CD4-positive, alpha-beta T cell treated with Interleukin-15 for 1 hour (primary cell): ENCODE results near the gene PCSK7.

Source experiments
- DNase-seq: peaks from one replicate; pipeline ENCODE4 v3.0.0-alpha.2; 2020

The PCSK7 gene

DNA sequence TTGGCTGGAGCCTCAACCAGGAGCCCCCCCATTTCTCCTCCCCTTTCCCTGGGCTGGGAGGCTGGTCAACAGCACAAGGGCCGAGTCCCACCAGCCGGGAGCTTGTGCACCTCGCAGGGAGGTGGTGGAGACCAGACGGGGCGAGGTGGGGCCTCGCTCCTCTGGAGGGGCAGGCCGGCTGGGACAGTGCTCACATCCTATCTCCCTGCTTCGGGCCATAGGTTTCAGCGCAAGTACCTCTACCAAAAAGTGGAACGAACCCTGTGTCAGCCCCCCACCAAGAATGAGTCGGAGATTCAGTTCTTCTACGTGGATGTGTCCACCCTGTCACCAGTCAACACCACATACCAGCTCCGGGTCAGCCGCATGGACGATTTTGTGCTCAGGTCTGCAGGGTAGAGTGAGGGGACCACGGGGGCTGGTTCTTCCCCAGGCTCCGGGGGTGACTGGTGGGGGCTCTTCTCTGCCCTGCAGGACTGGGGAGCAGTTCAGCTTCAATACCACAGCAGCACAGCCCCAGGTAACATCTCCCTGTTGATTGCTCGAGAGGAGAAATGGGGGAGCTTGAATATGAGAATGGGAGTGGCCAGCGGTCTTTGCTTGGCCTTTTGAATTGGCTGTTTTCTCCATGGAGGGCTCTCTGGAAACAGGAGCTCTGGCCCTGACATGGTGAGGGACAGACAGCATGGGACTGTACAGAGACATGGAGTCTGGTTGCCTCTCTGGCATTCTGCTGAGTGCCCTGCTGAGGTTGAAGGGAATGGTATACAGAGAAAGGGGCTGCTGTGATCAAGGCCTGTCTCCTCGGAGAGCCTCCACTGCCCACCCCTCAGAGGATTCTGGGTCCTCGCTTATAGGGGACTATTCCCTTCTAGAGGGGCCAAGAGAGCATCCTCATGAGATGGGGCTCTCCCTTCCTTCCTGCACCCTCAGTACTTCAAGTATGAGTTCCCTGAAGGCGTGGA, 50.0 kb downstream of the PCSK7 start:
- DNase-seq, result no peak

DNA sequence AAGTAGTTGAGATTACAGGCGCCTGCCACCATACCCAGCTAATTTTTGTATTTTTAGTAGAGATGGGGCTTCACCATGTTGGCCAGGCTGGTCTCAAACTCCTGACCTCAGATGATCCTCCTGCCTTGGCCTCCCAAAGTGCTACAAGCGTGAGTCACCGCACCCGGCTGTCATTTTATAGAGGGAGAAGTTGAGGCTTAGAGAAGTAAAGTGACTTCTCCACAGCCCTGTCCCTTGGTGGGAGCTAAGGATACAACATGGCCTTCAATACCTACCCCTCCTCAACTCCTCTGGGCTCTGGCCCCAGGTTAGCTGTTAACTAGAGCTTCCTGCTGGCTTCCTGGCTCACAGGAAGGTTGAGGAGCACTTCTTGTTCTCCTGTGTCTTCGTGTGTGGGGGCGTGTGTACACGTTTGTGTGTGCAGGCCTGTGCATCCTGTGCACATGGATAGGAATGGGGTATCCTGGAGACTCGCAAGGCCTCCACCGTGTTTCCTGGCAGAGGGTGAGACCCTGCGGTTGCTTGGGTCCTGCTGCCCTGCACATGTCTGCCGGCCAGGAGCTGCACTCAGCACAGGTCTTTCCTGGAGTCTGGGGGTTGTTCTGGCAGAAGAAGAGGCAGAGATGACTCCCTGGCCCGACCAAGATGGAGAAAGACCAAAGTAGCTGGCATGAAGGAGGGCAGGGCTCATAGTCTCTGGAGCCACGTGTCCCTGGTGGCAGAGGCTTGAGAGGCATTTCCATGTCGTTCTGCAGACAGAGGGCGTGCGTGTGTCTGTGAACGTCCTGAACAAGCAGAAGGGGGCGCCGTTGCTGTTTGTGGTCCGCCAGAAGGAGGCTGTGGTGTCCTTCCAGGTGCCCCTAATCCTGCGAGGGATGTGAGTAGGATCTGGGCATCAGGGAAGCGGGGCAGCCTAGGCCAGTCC, 51.0 kb downstream of the PCSK7 start:
- DNase-seq, result peak; percentile 75

DNA sequence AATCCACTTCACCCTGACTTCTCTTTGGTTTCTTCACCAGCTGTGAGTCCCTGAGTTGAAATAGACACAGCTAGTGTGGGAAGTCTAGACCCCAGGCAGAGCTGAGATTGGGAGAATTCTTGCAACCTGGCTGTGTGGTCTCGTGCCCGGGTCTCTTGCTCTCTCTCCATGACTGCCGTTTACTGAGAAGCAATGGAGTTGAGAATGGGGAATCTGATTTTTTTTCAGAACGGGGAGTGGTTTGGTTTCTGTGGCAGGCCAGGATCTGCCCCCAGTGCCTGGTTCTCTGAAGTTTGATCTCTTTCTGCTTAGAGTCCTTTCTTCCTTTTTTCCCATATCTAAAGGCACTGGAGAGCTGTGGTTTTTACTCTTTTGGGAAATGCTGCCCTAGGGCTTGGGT, 51.9 kb downstream of the PCSK7 start:
- DNase-seq, result no peak

DNA sequence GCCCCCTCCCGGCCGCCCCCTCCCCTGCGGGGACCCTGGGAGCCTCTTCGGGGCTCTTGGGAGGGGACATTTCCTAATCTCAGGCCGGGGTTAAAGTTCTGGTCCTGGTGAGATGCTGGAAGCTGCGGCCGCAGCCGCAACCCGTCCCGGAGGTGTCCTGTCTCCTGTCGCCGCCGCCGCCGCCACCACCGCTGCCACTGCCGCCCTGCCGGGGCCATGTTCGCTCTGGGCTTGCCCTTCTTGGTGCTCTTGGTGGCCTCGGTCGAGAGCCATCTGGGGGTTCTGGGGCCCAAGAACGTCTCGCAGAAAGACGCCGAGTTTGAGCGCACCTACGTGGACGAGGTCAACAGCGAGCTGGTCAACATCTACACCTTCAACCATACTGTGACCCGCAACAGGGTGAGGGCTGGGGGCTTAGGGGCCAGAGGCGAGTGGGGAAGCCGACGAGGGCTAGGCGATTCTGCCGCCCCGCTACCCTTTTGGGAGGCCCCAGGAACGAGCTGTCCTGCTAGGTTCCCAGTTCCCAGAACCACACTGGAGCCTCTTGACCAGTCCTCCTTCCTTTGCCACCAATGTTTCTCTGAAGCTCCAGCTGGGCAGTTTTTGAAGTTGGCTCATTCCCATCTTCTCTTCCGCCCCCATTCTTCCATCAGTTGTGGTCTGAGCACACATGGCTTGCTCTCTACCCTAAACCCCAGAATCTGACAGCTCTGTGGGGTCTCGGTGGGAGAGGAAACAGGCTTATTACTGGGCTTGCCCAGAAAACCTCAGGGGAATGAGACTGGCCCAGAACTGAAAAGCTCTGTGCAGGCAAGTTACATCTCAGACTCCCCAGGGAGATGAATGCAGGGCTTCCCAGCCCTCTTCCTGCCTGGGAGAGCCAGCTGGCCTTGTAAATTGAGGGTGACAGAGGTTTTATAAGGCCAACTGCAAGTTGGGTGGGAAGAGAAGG, 52.5 kb downstream of the PCSK7 start:
- peak; percentile 50 for DNase-seq

DNA sequence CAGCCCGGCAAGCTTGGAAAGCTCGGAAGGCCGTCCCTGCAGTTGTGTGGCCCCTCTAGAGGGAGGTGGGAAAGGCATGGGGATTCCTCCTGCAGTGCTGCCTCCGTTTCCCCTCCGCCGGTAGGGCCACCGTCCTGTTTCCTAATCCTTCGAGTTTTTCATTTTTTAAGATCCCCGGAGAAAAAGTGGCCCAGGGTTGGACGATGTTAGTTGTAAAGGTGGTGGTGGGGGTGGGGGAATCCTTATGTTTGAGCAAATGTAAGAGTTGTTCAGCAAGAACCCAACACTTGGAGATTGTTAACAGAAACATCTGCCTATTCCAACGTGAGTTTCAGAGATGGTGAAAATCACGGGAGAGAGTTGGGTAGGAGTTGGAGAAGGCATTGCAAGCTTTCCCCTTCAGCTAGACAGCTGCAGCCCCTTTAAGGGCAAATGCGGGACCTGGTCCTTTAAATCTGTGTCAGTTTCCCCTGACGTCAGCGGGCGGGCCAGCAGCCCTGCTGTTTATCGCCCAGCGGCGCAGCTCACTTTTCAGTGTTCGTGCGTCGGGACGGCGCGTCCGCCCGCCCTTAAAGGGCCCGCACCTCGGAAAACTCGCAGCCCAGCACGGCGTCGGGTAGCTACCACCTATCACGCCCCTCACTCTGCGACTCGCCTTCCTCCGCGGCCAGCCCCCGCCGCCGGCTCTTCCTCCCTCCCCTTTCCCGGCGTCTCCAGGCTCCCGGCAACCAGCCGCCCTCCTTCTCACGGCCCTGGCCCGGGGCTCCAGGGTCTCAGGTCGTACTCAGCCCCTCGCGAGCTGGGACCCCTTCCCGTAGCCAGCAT, 53.5 kb downstream of the PCSK7 start, which contains the start of gene SIDT2:
Gene SIDT2 (plus strand): TSS at position 534 of the 825 bp plus-strand sequence. CDS start 521 bp downstream, outside the sequence.
- DNase-seq, result peak; percentile 89

DNA sequence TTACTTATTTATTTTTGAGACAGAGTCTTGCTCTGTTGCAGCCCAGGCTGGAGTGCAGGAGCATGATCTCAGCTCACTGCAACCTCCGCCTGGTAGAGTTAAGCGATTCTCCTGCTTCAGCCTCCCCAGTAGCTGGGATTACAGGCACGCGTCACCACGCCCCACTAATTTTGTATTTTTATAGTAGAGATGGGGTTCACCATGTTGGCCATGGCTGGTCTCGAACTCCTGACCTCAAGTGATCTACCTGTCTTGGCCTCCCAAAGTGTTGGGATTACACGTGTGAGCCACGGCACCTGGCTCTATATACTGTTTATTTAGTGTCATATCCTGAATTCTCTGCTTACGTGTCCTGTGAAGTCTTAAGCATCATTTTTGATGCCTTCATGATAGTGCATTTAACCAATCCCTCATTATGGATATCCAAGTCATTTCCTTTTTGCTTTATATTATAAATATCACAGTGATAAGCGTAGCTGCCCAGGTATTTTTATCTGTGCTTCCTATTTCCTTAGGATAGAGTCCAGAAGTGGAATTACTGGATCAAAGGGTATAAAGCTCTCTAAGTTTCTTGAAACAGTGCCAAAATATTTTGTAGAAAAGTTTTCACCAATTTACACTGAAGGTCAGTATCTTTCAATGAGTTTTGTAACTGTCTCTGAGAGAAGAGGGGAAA, 54.2 kb downstream of the PCSK7 start:
- DNase-seq, result no peak

DNA sequence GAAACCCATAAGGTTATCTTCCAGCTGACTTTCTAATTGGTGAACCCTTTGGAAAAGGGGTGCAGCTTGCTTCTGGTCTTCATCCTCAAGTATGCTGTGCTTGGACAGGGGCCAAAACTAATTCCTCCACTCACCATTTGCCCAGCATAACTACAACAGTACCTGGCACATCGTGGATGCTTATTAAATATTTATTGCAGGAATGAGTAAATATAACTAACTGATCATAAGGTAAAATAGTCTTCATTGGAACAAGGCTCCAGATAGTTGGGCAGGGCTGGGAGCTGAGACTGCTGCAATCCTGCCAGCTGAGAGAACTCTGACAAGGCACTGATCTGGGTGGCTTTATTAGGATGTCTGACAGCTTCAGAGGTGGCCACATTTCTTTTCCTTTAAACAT, 55.7 kb downstream of the PCSK7 start:
- DNase-seq, result no peak

DNA sequence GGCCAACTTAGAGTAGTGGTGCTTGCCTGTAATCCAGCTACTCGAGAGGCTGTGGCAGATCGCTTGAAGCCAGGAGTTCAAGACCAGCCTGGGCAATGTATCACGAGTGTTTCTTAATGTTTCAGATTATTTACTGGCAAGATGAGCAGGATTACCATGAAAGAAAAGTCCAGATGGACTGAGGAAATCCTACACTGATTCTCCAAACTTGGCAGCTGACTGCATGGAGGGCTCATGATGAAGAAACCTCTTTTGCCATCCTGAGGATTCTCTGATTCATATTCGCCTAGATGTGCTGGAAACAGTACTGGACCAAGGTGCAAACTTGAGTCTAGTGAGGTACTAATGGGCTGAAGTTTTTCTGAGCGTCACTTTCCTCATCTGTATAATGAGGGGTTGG, 56.1 kb downstream of the PCSK7 start:
- no peak for DNase-seq

DNA sequence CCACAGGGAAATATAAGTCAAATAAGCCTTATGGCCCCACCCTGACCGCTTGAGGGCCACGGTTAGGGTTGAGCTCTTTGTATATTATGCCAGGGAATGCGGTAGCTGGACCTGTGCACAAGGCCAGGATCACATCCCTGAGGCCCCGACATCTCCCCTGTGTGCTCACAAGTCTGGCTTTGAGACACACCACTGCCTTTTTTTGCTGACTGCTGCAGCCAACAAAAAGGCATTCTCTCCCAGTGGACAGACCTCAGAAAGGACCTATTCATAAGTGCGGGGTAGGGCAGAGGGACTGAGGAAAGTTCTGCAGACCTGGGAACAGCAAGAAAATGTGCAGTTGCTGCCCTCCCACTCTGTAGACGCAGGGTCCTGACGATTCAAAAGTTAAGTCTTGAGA, 56.8 kb downstream of the PCSK7 start:
- no peak for DNase-seq

DNA sequence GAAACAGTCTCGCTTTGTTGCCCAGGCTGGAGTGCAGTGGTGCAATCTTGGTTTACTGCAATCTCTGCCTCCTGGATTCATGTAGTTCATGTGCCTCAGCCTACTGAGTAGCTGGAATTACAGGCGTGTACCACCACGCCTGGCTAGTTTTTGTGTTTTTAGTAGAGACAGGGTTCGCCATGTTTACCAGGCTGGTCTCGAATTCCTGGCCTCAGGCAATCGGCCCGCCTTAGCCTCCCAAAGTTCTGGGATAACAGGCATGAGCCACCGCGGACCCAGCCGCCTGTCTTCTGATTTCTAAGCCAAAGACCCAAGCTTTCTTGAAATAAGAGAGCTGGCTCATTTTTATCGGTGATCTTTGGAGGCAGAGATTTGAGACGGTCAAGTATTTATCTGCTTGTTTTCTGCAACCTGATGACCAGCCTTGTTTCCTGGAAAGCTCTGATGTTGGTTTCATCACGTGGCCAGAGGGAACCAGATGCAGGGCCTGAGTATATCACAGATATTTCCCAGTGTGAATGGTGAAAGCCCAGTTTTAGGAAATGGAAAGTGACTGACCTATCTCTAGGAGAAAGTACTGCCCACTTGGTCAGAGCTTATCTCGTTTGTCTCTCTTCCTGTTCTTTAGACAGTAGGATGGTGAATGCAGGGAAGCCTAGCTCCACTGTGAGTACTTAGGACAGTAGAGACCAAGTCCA, 59.0 kb downstream of the PCSK7 start:
- DNase-seq, result no peak

DNA sequence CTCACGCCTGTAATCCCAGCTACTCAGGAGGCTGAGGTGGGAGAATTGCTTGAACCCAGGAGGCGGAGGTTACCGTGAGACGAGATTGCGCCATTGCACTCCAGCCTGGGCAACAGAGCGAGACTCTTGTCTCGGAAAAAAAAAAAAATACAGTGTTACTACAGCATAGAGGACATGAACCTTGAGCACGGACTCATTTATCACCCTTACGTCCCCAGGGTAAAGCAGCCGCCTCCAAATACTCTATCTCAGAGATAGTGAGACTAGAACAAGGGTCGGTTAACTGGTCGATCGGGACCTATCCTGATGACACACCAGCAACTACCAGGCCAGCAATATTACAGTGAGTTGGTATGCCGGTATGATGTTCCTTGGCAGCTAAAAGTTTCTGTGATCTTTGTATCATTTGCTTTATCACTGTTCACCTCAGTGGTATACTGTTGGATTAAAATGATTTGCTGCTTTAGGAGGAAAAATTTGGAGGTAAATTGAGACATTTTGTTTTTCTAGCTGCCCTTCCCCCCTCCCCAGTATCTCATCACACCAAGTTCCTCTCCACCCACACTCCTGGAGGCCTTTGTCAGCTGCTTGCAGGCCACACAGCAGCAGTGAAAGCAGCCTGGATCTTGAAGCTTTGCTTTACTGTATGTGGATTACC, 60.3 kb downstream of the PCSK7 start:
- no peak for DNase-seq

DNA sequence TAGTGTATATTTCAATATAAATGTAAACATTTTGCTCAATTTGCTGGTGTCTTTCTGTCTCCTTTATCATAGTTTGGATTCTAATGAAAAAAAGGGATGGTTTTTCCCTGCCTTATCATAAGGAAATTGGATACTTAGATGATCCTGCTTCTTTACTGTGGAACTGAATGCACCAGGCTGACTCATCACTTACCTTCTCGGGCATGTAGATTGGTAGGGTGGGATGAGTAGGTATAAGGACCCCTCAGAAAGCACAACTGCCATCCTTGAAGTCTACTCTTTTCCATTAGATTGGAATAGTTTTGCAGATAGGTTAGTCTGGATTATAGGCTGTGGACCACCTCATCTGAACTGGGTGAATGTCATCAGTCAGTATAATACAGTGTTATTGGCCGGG, 60.9 kb downstream of the PCSK7 start:
- DNase-seq, result no peak

DNA sequence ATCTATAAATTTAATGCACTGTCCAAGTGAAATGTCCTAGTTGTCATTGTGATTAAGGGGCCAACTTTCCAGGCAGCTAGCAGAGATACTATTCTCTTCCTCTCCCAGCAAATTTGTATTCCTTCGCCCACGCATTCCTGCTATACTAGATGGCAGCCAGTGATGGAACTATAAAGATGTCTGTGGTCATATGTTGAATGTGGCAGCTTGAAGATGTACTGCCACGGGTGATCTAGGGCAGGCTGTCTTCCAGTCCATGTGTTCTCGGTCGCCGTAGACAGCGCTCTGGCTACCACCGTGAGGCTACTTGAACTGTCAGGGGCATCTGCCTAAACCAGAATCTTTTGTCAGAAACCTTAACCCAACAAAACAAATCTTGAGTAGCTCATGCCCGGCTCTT, 61.7 kb downstream of the PCSK7 start:
- no peak for DNase-seq

DNA sequence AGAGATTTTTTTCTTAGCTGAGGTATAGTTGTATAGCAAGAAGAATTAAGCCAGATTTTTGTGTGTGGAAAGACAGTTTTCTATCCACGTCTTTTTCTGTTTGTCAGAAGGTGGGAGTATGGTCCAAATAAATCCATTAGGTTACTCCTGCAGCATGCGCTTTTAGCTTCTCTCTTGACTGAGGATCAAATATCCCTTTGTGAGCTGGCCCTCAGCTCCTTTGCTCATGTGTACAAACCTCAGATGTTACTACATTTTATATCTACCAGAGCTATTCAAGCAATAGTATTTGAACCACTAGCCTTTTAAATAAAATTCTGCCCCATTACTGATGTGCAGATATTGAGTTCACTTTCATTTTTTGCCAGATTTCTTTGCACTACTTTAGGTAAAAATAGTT, 62.1 kb downstream of the PCSK7 start:
- no peak for DNase-seq

DNA sequence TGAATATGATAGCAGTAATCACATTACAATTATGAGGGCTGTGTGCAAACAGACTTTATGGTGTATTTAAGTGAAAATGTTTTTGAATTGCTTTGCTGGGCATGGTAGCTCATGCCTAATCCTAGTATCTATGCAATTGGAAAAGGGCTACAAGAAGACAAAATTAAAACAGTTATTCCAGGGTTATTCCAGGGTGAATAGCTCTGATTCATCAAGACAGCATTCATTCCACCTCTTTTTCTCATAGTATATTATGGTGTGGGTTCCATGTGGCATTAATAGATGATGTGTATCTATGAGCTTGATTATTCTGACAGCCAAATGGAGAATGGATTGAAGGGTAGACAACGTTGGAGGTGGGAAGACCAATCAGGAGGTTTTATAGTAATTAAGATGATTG, 65.4 kb downstream of the PCSK7 start:
- DNase-seq, result no peak

DNA sequence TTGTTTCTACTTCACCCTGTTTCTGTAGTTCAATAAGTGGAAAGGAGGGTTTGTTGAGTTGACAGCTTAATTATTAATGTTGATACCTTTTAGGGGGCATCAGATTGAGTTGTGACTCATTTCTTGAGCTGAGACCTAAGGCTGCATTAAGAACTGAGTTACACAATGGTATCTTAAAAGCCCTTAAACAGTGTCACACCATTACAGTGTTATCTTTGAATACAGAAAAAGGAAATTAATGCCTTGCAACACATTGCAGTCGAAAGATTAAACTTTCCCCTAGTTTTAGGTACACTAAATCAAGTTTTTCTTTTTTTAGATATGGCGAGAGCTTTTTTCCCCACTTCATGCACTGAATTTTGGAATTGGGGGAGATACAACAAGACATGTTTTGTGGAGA, 71.0 kb downstream of the PCSK7 start:
- no peak for DNase-seq

DNA sequence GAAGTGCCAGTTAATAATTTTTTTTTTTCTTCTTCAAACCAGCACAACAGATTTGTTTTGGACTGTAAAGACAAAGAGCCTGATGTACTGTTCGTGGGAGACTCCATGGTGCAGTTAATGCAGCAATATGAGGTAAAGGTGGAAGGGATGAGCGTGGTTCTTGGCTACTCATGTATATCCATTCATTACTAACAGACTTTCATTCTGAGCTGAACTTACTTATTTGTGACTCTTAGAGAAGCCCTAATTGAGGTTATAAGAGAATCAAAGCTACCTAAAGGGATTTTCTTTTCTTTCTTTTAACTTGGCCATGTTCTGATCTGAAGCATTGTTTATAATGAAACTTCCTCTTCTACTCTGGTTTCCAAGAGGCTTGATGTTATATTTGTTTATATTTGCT, 72.0 kb downstream of the PCSK7 start:
- no peak for DNase-seq

DNA sequence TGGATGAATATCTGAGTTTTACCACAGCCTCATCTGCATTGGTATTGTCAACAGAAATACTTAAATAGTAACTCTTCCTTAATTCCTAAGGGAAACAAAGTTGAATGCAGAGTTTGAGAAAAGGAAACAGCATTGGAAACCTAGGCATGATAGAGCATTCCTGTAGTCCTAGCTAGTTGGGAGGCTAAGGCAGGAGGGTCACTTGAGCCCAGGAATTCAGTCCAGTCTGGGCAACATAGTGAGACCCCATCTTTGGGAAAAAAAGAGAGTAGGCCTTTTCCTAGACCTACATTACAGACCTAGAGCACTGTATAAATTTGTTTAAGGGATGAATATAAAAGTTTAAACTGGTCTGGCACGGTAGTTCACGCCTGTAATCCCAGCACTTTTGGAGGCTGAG, 74.4 kb downstream of the PCSK7 start:
- no peak for DNase-seq

DNA sequence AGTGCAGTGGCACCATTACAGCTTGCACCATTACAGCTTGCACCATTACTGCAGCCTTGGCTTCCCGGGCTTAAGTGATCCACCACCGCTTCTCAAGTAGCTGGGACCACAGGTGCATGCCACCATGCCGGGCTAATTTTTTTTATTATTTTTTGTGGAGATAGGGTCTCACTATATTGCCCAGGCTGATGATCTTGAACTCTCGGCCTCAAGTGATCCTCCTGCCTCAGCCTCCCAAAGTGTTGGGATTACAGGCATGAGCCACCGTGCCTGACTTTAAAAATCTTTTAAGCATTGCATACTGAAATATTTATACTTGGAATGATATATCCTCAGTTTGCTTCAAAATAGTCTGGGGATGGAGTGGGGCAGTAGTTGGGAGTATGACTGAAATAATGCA, 77.4 kb downstream of the PCSK7 start:
- DNase-seq, result no peak
